CD4-positive, alpha-beta T cell treated with Interferon gamma for 1 hour (primary cell): ENCODE results near the gene CTDNEP1.

Experiments
- DNase-seq: peaks from one replicate; pipeline ENCODE4 v3.0.0-alpha.2; 2020

Gene CTDNEP1

GRCh38 chr17:7214300-7215135 is 37.0 kb downstream of the CTDNEP1 start:
- peak; percentile 99 for DNase-seq

DNA sequence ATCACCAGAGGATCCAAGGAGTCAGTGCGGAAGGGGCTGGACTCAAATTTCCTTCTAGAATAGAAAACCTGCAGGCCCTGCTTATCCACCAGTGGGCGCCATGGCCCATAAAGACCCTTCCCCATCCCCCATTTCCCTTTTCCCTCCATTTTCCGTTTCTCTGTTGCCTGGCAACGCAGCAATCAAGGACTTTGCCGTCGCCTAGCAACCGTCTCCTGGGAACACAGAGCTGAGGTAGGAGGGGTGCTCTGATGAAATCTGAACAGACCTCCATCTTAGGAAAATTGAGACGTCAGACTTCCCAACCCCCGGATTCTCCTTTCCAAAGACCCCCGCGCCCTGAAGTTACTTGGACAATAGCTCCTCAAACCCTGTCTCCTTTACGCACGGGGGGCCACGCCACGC is 37.6 kb downstream of the CTDNEP1 start:
- peak; percentile 89 for DNase-seq

DNA sequence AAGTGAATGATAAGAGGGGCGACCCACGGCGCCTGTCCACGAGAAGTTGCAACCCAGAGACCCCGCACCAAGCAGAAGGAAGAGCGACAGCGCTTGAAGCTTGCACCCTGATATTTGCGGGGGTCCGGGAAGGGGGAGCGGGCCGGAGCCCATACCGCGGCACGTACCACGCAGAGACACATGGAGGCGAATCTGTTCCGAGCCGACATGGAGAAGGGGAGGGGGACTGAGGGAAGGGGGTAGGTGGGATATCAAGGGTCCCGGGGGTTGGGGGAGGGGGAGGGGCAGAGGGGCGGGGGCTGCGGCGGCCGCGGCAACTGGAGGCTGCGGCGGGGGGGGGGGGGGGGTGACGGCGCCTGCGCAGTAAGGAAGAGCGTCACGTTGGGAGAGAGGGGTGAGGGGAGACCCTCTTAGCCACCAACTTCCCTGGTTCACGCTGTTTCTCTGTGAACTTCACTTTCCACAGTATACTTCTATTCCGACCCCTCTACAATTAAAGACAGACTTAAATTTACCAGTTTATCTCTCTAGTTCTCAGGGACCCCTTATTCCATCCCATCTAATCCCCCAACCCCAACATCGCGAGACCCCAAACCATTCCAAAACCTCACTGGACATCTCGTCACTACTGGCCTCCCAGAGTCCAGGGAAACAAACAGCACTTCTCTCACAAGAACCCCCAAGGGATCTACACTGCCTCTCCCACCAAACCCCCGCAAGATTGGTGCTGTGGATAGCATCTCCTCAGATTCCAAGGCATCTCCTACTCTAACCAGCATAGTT is 39.9 kb downstream of the CTDNEP1 start:
- DNase-seq, result no peak

DNA sequence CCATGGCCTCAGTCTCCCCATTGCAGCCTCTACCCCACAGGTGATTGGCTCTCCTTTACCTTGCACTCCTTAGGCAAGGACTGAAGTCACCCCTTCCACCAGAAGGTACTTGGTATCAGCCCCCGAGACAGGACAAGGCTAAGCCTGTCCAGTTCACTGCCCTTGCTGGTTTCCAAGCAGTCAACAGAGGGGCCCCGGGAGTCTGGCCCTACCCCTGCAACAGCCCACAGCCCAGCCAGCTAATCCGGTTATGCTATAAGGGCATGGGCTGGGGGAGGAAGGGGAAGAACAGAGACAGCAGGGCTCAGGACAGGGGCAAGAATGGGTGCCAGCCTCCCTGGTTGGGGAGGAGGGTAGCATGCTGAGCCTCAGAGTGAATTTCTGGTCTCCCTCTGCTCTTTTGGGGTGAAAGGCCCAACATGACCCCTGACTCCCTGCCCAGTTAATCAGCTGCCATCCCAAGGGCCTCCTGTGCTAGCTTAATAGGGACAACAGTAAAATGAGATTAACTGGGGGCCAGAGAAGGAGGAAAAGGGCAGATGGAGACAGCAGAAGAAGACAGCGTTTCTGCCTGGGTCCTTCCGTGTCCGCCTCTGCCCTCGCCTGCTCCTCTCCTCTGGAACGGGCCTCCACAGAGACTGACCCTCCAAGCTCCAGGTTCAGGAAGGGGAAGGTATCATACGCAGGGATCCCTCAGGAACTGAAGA is 42.6 kb downstream of the CTDNEP1 start:
- DNase-seq, result no peak

DNA sequence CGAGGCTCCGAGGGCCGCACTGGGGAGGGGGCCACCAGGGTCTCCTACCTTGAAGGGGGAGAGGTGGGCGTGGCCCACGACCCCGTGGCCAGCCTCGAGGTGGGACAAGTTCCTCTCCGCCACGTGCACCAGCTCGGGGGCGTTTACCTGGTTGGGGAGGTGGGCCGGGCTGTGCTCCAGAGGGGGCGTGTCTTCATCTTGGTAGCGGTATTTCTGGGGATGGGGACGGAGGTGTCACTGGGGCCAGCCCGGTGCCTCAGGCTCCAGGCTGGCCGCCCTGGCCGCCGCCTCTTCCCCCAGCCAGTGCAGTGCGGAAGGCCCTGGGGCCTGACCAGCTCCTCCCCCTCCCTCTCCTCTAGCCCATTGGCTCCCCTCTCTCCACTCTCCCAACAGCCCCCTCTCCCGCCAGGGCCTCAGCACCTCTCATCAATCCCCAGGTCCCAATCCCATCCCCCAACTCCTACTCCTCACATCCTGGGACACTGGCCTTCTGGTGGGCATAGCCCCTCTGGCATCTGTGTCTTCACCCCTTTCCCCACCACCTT is 43.4 kb downstream of the CTDNEP1 start:
- DNase-seq, result no peak

DNA sequence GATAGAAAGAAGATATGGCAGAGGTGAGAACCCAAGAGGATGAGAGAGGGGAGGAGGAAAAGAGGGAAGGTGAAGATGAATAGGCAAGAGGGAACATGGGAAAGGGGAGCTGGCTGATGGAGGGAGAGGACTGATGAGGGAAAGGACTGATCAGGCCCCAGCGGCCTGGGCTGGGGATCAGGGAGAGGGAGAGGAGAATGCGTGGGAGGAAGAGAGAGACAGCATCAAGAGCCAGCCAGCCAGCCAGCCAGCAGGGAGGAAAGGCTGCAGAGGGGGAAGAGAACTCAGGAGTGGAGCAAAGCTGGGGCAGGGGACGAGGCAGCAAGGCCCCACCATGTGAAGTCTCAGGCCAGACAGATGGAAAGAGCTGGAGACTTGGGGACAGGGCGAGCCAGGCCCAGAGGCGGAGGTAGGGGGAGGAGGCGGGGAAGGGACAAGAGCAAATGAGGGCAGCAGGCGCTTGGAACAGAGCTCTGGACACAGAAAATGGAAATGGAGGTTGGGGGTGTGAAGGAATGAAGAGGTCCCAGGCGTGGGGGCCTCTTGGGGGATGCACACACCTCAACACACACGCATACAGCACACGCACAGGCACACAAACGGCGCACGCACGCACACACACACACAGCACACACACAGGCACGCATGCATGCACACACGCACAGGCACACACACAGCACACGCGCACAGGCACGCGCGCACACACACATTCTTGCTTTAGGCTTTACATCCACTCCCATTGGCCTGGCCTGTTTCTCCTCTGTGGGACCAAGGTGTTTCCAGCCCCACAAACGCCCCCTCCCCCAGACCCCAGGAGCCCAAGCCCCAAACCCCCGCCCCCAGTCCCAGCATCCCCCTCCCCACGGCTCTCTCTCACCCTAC is 44.2 kb downstream of the CTDNEP1 start:
- no peak for DNase-seq

DNA sequence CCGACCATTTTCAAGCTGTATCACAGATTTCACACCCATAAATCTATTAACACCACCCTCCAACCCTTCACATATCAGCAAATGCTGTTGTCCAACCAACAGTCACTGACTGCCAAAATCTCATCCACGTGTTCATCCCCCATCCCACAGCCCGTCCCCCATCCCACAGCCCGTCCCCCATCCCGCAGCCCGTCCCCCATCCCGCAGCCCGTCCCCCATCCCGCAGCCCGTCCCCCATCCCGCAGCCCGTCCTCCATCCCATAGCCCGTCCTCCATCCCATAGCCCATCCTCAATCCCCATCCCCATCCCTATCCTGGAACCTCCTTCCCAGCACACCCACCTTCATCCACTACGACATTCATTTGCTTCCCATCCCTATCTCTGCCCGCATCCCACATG is 46.0 kb downstream of the CTDNEP1 start:
- DNase-seq, result no peak

DNA sequence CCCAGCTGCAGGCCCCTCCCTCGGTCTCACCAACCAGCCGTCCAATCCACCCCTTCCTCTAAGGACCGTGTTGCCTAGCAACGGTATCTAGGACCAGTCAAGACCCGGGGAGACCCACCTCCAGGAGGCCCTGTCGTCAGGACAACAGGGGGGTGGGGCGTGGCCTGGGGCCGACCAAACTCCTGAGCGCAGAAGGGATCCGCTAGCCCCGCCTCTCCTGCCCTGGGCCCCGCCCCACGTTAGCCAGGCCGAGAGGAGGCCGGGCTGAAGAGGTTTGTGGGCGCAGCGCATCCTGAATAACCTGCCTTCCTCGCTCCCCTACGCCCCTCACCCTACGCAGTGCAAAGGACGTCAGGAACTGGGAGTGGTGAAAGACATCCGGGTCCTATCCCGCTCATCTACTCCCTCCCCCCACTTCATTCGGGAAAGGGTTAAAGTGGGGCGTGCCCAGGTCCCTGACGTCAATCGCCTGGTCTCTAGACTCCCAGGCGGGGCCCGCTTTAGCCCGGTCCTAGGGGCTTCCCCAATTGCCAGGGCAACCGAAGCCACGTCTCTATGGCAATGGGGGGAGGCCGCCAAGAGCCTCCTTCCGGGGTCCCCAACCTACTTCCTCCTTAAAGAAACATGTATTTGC is 46.6 kb downstream of the CTDNEP1 start:
- DNase-seq, result peak; percentile 99

GRCh38 chr17:7204336-7204735 is 47.2 kb downstream of the CTDNEP1 start:
- no peak for DNase-seq

GRCh38 chr17:7203391-7203790 is 48.1 kb downstream of the CTDNEP1 start:
- DNase-seq, result no peak

DNA sequence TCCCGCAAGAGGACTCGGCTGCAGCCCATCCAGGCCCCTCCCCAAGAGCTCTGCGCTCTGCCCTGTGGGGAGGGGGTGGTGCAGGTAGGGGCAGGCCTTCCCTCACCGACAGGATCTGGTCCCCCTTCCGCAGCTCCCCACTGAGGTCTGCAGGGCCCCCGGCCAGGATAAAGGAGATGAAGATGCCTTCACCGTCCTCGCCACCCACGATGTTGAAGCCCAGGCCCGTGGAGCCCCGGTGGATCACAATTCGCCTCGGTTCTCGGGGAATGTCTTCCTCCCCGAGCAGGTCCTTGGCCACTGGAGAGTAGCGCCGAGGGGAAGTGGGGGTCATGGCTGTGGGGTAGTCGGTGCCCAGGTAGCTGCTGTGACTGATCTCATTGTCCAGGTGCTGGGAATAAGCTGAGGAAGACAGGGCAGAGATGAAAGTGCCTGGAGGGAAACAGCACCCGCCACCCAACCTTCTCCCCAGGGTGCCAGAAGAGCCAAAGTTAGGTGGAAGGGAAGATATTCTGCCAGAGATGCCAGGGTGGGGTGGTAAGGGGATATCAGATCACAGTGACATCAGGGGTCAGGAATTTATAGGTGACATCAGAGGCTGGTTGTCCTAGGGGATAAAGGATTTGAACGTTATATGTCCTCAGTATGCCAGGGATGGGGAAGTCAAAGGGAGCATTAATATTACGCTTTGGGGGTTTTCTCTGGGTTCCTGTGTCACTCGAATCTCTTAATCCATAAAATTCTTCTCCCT is 54.7 kb downstream of the CTDNEP1 start:
- DNase-seq, result no peak

DNA sequence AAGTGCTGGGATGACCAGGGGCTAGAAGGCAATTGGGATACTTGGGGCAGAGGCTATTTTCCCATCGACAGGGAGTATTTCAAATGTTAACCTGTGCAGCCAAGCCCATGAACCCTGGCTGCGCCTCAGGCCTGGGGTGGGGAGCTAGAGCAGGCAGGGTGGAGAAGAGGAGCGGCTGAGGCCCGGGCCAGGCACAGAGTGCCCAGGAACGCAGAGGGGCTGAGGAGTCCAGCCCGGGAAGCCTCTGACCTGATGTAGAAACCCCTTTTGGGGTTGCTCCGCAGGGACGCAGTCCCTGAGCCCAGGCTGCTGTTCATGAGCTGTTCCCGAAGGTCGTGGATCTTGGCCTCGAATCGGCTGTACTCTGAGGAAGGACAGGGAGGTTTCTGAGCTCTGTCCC is 55.6 kb downstream of the CTDNEP1 start:
- DNase-seq, result no peak
